Measurements from ENCODE around the gene LRP11. TPM values are rescaled to one million over a fixed set of nuclear protein-coding genes. Genes with fewer than 3 reads are reported as not detected.
A peak's percentile ranks its signal among the peaks of the same experiment; 100 is the strongest.

The LRP11 gene
- total and polyA plus RNA-seq, 2 of the 13 experiments (the other 11 are each of a cell fraction or from before 2014, with no cell fraction given), result 32.4 to 48.9 TPM

- TF ChIP-seq, protein P1, sequence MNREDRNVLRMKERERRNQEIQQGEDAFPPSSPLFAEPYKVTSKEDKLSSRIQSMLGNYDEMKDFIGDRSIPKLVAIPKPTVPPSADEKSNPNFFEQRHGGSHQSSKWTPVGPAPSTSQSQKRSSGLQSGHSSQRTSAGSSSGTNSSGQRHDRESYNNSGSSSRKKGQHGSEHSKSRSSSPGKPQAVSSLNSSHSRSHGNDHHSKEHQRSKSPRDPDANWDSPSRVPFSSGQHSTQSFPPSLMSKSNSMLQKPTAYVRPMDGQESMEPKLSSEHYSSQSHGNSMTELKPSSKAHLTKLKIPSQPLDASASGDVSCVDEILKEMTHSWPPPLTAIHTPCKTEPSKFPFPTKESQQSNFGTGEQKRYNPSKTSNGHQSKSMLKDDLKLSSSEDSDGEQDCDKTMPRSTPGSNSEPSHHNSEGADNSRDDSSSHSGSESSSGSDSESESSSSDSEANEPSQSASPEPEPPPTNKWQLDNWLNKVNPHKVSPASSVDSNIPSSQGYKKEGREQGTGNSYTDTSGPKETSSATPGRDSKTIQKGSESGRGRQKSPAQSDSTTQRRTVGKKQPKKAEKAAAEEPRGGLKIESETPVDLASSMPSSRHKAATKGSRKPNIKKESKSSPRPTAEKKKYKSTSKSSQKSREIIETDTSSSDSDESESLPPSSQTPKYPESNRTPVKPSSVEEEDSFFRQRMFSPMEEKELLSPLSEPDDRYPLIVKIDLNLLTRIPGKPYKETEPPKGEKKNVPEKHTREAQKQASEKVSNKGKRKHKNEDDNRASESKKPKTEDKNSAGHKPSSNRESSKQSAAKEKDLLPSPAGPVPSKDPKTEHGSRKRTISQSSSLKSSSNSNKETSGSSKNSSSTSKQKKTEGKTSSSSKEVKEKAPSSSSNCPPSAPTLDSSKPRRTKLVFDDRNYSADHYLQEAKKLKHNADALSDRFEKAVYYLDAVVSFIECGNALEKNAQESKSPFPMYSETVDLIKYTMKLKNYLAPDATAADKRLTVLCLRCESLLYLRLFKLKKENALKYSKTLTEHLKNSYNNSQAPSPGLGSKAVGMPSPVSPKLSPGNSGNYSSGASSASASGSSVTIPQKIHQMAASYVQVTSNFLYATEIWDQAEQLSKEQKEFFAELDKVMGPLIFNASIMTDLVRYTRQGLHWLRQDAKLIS (CRISPR knock-in tag; IDR thresholded peaks at IDR 0.05), result no peak
- TF ChIP-seq HNRNPLL (IDR thresholded peaks at IDR 0.05; ENCODE audit: low read depth, low read length, poor library complexity, severe bottlenecking) (no peak), TP53 (CRISPR knock-in tag; conservative IDR thresholded peaks at IDR 0.05) (no peak; the same call in 1 of the 2 replicates), ZC3H13 (CRISPR knock-in tag; IDR thresholded peaks at IDR 0.05) (no peak), ZSCAN12 (CRISPR knock-in tag; IDR thresholded peaks at IDR 0.05) (no peak), ZNF678 (CRISPR knock-in tag; IDR thresholded peaks at IDR 0.05) (no peak), ZMYM4 (CRISPR knock-in tag; IDR thresholded peaks at IDR 0.05) (peak; percentile 62), HDAC1 (CRISPR knock-in tag; IDR thresholded peaks at IDR 0.05) (peak; percentile 89), NR2F6 (IDR thresholded peaks at IDR 0.05) (peak; percentile 85), NR2F6 (CRISPR knock-in tag; IDR thresholded peaks at IDR 0.05) (peak; percentile 94), ZNF615 (CRISPR knock-in tag; IDR thresholded peaks at IDR 0.05; ENCODE audit: borderline replicate concordance) (no peak), GPBP1L1 (CRISPR knock-in tag; IDR thresholded peaks at IDR 0.05) (no peak), ZNF816 (CRISPR knock-in tag; IDR thresholded peaks at IDR 0.05; ENCODE audit: borderline replicate concordance) (no peak), NCOR1 (IDR thresholded peaks at IDR 0.05; ENCODE audit: borderline replicate concordance, low read length) (peak; percentile 57; the same call in 1 of the 2 replicates), MBD4 (IDR thresholded peaks at IDR 0.05; ENCODE audit: borderline replicate concordance, low read length) (no peak), KDM4B (CRISPR knock-in tag; IDR thresholded peaks at IDR 0.05) (peak; percentile 68; the same call in 1 of the 2 replicates), ZNF598 (CRISPR knock-in tag; IDR thresholded peaks at IDR 0.05; ENCODE audit: borderline replicate concordance) (peak; percentile 59; the same call in 1 of the 2 replicates)
- TF ChIP-seq, protein P2, sequence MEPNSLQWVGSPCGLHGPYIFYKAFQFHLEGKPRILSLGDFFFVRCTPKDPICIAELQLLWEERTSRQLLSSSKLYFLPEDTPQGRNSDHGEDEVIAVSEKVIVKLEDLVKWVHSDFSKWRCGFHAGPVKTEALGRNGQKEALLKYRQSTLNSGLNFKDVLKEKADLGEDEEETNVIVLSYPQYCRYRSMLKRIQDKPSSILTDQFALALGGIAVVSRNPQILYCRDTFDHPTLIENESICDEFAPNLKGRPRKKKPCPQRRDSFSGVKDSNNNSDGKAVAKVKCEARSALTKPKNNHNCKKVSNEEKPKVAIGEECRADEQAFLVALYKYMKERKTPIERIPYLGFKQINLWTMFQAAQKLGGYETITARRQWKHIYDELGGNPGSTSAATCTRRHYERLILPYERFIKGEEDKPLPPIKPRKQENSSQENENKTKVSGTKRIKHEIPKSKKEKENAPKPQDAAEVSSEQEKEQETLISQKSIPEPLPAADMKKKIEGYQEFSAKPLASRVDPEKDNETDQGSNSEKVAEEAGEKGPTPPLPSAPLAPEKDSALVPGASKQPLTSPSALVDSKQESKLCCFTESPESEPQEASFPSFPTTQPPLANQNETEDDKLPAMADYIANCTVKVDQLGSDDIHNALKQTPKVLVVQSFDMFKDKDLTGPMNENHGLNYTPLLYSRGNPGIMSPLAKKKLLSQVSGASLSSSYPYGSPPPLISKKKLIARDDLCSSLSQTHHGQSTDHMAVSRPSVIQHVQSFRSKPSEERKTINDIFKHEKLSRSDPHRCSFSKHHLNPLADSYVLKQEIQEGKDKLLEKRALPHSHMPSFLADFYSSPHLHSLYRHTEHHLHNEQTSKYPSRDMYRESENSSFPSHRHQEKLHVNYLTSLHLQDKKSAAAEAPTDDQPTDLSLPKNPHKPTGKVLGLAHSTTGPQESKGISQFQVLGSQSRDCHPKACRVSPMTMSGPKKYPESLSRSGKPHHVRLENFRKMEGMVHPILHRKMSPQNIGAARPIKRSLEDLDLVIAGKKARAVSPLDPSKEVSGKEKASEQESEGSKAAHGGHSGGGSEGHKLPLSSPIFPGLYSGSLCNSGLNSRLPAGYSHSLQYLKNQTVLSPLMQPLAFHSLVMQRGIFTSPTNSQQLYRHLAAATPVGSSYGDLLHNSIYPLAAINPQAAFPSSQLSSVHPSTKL (CRISPR knock-in tag; IDR thresholded peaks at IDR 0.05), result peak; percentile 95
These were observed 3.1 kb downstream of the LRP11 start (continued) for GRCh38 chr6:149860834-149861602.
